ENCODE measurements around the gene PCSK5. TPM values are rescaled to one million over a fixed set of nuclear protein-coding genes. Genes with fewer than 3 reads are reported as not detected.

Gene PCSK5
- total and polyA plus RNA-seq, 2 donors (not counting 3 experiments of a cell fraction or from before 2014, with no cell fraction given), result 2.6 to 4.8 TPM

DNA sequence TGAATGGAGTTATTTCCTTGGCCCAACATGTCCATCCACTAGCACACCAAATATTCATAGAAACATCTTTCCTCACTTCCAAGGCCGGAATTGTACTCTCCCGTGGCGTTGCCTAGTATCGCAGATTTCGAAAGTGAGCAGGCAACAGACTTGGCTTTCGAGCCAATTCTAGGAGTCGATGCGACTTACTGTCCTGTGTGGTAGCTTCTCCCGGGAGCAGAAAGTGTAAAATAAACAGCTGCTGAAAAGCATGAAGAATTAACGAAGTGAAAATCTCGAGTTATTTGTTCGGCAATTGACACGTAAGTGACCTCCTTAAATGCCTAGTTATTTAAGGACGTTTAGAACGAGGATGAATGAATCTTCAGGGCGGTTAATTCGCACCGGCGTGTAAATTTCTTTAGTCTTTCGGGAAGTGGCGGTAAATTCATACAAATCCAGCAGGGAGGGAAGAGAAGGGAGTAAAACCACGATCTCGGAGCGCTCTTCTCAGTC is 449 bp upstream of the PCSK5 start:
- Histone ChIP-seq H3K79me2 (ENCODE audit: control insufficient read depth, insufficient read depth, low read length) (no peaks in the 10 kb centered on the region), H3K4me2 (ENCODE audit: insufficient read depth, low read length) (peak overlapping the region; percentile 75), H3K27me3 (ENCODE audit: control insufficient read depth in 2 of 2, insufficient read depth in 2 of 2, low read length in 2 of 2) (peaks cover 0 to 6% of the 10 kb centered on the region in 2 experiments), H3K9me1 (replicated peaks; ENCODE audit: control insufficient read depth, extremely low read depth, insufficient read depth, low read length) (no peaks in the 10 kb centered on the region), H3K27ac (ENCODE audit: insufficient read depth, low read depth, low read length) (peak overlapping the region; percentile 39), H3K9ac (replicated peaks; ENCODE audit: extremely low read depth, insufficient read depth, low read length) (peak overlapping the region; percentile 79), H3K4me3 (replicated peaks in 1 of 3; ENCODE audit: insufficient read depth in 1 of 3, low read depth in 1 of 3, low read length in 3 of 3) (peak overlapping the region; percentile 66 to 90 (median 87)), H3K9me3 (replicated peaks; ENCODE audit: control insufficient read depth, insufficient read depth, low read length) (no peaks in the 10 kb centered on the region), H3K4me1 (ENCODE audit: control insufficient read depth, extremely low read depth, insufficient read depth, low read length) (peaks cover 18% of the 10 kb centered on the region), H3K36me3 (ENCODE audit: control insufficient read depth in 2 of 2, extremely low read depth in 1 of 2, insufficient read depth in 2 of 2, low read length in 2 of 2) (no peaks in the 10 kb centered on the region), H2AFZ (ENCODE audit: low read depth, low read length) (peak overlapping the region; percentile 95), H4K20me1 (replicated peaks; ENCODE audit: control insufficient read depth, extremely low read depth, insufficient read depth, low read length) (no peaks in the 10 kb centered on the region)
- CTCF ChIA-PET, result interaction anchor here (0.6 to 2.3 kb wide), 11 partner anchors 10 to 504 kb away, joined by 3 to 16 read pairs (median 3); partner anchors contain the start of gene RFK
- FAIRE-seq (peak; percentile 65), DNase-seq (ENCODE audit: low read depth, low spot score) (no peak)
- POLR2A ChIA-PET, result interaction anchor here (0.8 kb wide), 1 partner anchor 505 kb away, joined by 3 read pairs; the partner anchor contains the start of gene RFK
- dilution Hi-C loops (cut with MboI; ENCODE audit: extremely low pct_ligation_motif_present, low sequenced_read_pairs) (no loop called here), intact Hi-C loops (cut with micrococcal nuclease) (loop anchor here (1.0 to 10.0 kb wide), 9 partner anchors 295 to 865 kb away; partner anchors contain the start of genes CARNMT1, GCNT1 and RFK)
- TF ChIP-seq MYC (IDR thresholded peaks at IDR 0.05; ENCODE audit: low read depth, low read length) (no peak), POLR2AphosphoS5 (IDR thresholded peaks at IDR 0.05; ENCODE audit: insufficient read depth, low read depth, low read length) (no peak), EZH2 (IDR thresholded peaks at IDR 0.05; ENCODE audit: borderline replicate concordance, low read depth, low read length, severe bottlenecking) (no peak)
- TF ChIP-seq, protein P1, sequence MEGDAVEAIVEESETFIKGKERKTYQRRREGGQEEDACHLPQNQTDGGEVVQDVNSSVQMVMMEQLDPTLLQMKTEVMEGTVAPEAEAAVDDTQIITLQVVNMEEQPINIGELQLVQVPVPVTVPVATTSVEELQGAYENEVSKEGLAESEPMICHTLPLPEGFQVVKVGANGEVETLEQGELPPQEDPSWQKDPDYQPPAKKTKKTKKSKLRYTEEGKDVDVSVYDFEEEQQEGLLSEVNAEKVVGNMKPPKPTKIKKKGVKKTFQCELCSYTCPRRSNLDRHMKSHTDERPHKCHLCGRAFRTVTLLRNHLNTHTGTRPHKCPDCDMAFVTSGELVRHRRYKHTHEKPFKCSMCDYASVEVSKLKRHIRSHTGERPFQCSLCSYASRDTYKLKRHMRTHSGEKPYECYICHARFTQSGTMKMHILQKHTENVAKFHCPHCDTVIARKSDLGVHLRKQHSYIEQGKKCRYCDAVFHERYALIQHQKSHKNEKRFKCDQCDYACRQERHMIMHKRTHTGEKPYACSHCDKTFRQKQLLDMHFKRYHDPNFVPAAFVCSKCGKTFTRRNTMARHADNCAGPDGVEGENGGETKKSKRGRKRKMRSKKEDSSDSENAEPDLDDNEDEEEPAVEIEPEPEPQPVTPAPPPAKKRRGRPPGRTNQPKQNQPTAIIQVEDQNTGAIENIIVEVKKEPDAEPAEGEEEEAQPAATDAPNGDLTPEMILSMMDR (IDR thresholded peaks at IDR 0.05; ENCODE audit: extremely low read depth in 1 of 2, insufficient read depth in 1 of 2, low read depth in 1 of 2, low read length in 2 of 2), result no peak
- TF ChIP-seq, protein P2, sequence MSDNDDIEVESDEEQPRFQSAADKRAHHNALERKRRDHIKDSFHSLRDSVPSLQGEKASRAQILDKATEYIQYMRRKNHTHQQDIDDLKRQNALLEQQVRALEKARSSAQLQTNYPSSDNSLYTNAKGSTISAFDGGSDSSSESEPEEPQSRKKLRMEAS (IDR thresholded peaks at IDR 0.05; ENCODE audit: insufficient read depth, insufficient read length), result no peak
- TSS peak; percentile 77 for BruUV-seq (replicated peaks)
